ENCODE measurements around the gene SLC16A7.
A peak's percentile ranks its signal among the peaks of the same experiment; 100 is the strongest.

The SLC16A7 gene

GRCh38 chr12:59768031-59768430 is 172.2 kb downstream of the SLC16A7 start:
- in situ Hi-C loops (cut with HindIII; ENCODE audit: low sequenced_read_pairs), result no loop called here
- DNase-seq (ENCODE audit: low read depth, low spot score), result no peak
- TF ChIP-seq CTCF (IDR thresholded peaks at IDR 0.05; ENCODE audit: low read depth, low read length), result no peak

GRCh38 chr12:59780605-59781135 is 184.8 kb downstream of the SLC16A7 start:
- TF ChIP-seq CTCF (IDR thresholded peaks at IDR 0.05; ENCODE audit: low read depth, low read length), result peak; percentile 51
- in situ Hi-C loops (cut with HindIII; ENCODE audit: low sequenced_read_pairs), result no loop called here
- DNase-seq (ENCODE audit: low read depth, low spot score), result peak; percentile 32
- no peak overlapping the region for H3K4me3 ChIP-seq (ENCODE audit: low read depth, low read length)

More at GRCh38 chr12:59768031-59768430, 172.2 kb downstream of the SLC16A7 start:
- H3K4me3 ChIP-seq (ENCODE audit: low read depth, low read length), result no peak overlapping the region

- DNase-seq (ENCODE audit: low read depth, low spot score), result no peak
- in situ Hi-C loops (cut with HindIII; ENCODE audit: low sequenced_read_pairs), result no loop called here
- TF ChIP-seq CTCF (IDR thresholded peaks at IDR 0.05; ENCODE audit: low read depth, low read length), result no peak
- H3K4me3 ChIP-seq (ENCODE audit: low read depth, low read length), result no peak overlapping the region
These were observed 191.8 kb downstream of the SLC16A7 start for GRCh38 chr12:59787610-59788009.

GRCh38 chr12:59792647-59793046 is 196.8 kb downstream of the SLC16A7 start:
- no peak for TF ChIP-seq CTCF (IDR thresholded peaks at IDR 0.05; ENCODE audit: low read depth, low read length)
- DNase-seq (ENCODE audit: low read depth, low spot score), result no peak
- in situ Hi-C loops (cut with HindIII; ENCODE audit: low sequenced_read_pairs), result no loop called here
- H3K4me3 ChIP-seq (ENCODE audit: low read depth, low read length), result no peak overlapping the region

- in situ Hi-C loops (cut with HindIII; ENCODE audit: low sequenced_read_pairs), result no loop called here
These were observed 207.9 kb downstream of the SLC16A7 start for GRCh38 chr12:59803735-59804134.

GRCh38 chr12:59808317-59808910 is 212.6 kb downstream of the SLC16A7 start:
- no peak overlapping the region for H3K4me3 ChIP-seq (ENCODE audit: low read depth, low read length)
- peak; percentile 47 for DNase-seq (ENCODE audit: low read depth, low spot score)
- TF ChIP-seq CTCF (IDR thresholded peaks at IDR 0.05; ENCODE audit: low read depth, low read length), result peak; percentile 74
- in situ Hi-C loops (cut with HindIII; ENCODE audit: low sequenced_read_pairs), result no loop called here

More at GRCh38 chr12:59803735-59804134, 207.9 kb downstream of the SLC16A7 start:
- DNase-seq (ENCODE audit: low read depth, low spot score), result peak; percentile 12
- no peak for TF ChIP-seq CTCF (IDR thresholded peaks at IDR 0.05; ENCODE audit: low read depth, low read length)
- no peak overlapping the region for H3K4me3 ChIP-seq (ENCODE audit: low read depth, low read length)
